GM18505 (cell line): ENCODE data around the gene ALK.

ENCODE experiments used
- ATAC-seq: cut with Tn5 transposase; IDR thresholded peaks from one replicate; pipeline ENCODE4 v1.9.1; 2021; ENCODE audit not compliant: unreplicated experiment
- POLR2A ChIP-seq: IDR thresholded peaks from 4 replicates; pipeline ENCODE4 v1.6.1; 2011; ENCODE audit warnings: borderline replicate concordance; ENCODE audit not compliant: insufficient read depth, insufficient read length; ENCODE audit errors: extremely low read depth

ALK gene

DNA sequence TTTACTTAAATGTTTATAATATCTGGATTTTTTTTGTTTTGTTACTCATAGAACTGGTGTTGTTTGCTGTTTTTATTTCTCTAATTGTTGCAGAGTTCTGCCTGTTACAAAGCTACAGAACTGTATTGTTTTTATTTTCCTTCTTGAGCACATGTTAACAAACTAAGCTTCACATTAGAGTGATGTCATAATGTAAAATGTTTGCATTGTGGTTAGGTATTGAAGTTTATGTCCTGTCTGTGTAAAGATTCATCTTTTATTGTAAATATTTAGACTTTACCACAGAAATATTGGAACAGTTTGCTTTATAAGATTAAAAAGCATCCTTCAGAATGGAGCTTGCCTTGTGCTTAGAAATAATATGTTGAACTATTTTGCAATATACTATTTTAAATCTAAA, 738.5 kb downstream of the ALK start:
- no peak for ATAC-seq
- no peak for TF ChIP-seq POLR2A

DNA sequence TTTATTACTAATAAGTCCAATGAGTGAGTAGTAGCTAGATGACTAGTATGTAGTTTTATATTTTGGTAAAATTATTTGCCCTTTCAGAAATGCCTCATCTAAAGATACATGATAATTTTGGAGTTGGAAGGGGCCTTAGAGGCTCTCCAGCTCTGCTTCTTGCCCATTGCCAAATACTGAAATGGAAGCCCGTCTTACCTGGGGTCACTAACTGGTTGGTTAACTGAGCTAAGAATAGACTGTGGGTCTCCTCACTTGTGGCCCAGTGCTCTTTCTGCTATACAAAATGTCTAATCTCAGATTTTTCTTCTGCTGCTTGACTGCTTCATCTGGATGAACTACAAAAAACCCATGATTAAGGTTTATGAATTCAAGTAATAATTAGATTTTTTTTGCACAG, 739.1 kb downstream of the ALK start:
- TF ChIP-seq POLR2A = no peak
- ATAC-seq = no peak

GRCh38 chr2:29175338-29175737, 746.0 kb downstream of the ALK start:
- no peak for TF ChIP-seq POLR2A

DNA sequence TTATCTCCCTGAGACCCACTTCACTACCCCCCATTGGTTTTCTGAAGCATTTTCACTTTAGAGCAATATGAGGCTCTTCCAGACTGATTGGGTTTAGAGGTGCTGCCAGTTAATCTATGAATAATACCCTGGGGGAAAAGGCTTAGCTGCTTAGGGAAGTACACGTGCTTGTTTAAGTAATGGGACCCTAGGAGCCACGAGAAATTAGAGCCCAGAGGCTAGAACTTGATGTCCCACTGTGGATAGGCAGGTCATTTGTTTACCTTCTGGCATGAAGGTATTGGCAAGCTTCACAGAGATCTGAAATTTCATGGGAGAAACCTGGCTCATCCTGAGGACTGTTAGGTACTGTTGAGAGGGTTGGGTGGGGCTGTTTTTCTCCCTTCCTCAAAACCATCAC, 746.4 kb downstream of the ALK start:
- ATAC-seq = no peak
- TF ChIP-seq POLR2A = no peak

More at GRCh38 chr2:29175338-29175737, 746.0 kb downstream of the ALK start:
- no peak for ATAC-seq

GRCh38 chr2:29166242-29167039, 754.9 kb downstream of the ALK start:
- no peak for TF ChIP-seq POLR2A
- ATAC-seq = no peak

GRCh38 chr2:29165362-29166241, 755.8 kb downstream of the ALK start:
- no peak for ATAC-seq
- TF ChIP-seq POLR2A = no peak

- TF ChIP-seq POLR2A = no peak
- no peak for ATAC-seq
Measured at GRCh38 chr2:29164091-29164846, 757.1 kb downstream of the ALK start.

- no peak for ATAC-seq
- no peak for TF ChIP-seq POLR2A
Measured at GRCh38 chr2:29162204-29162928, 759.0 kb downstream of the ALK start.

- TF ChIP-seq POLR2A = no peak
- ATAC-seq = no peak
Measured at GRCh38 chr2:29160184-29160583, 761.2 kb downstream of the ALK start.

- no peak for TF ChIP-seq POLR2A
- ATAC-seq = no peak
Measured at GRCh38 chr2:29159125-29159524, 762.3 kb downstream of the ALK start.

GRCh38 chr2:29157131-29157530, 764.3 kb downstream of the ALK start:
- TF ChIP-seq POLR2A = no peak
- no peak for ATAC-seq

DNA sequence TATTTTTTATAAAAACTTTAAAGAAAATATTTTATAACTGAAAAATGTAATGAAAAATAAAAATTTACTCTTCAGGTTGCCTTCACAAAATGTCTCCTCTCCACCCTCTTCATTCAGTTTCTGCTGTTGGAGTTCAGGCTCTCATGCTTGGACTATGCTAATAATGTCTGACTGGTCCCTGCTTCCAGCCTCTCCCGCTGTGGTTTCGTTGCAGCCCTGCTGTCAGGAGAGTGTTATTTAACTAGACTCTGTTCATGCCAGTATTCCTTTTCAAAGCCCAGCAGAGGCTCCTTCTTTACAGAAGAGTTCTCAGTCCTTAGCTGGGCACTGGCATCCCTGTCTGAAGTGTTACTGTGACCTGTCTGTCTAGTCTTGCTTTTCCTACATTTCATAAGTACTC, 765.8 kb downstream of the ALK start:
- TF ChIP-seq POLR2A = no peak
- no peak for ATAC-seq
